Cardiac fibroblast (primary cell): ENCODE results near the gene RAD51D.

ENCODE experiments used
- DNase-seq, 2 donors: peaks; one replicate each; pipeline versions ENCODE4 v3.0.0 to v3.0.0-alpha.2; 2010; ENCODE audit warnings: low read depth in 2 of 2
- H3K4me3 ChIP-seq, 2 donors: replicated peaks in 1 of 2; 1 replicate in 1 of 2; 2 replicates in 1 of 2; pipeline ENCODE4 v1.5.1; 2011; ENCODE audit warnings: low read depth in 2 of 2, low read length in 2 of 2, mild to moderate bottlenecking in 2 of 2, moderate library complexity in 1 of 2
- CTCF ChIP-seq: IDR thresholded peaks from one replicate; pipeline ENCODE4 v1.5.1; 2011; ENCODE audit warnings: low read depth, mild to moderate bottlenecking, low read length, inconsistent platforms

RAD51D gene

DNA sequence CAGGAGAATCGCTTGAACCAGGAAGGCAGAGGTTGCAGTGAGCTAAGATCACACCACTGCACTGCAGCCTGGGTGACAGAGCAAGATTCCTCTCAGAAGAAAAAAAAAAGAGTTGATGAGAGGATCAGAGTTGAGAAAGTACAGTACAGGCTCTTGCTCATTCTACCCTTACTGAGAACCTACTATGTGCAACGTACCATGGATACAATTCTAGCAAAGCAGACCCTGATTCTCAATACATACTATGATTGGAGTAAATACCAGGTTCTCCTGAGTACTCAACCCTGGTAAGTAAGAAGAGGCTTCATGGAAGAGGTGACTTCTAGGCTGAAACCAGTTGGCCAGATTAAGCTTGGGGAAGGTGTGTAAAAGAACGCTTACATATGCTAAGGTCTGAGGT lies 57.4 kb downstream of the RAD51D start:
- no peak for DNase-seq
- TF ChIP-seq CTCF: no peak

GRCh38 chr17:35057332-35057915 lies 62.2 kb downstream of the RAD51D start:
- H3K4me3 ChIP-seq: no peak overlapping the region
- DNase-seq: no peak
- TF ChIP-seq CTCF: no peak

More for the DNA sequence above, 57.4 kb downstream of the RAD51D start:
- no peak overlapping the region for H3K4me3 ChIP-seq

GRCh38 chr17:35056013-35056412 lies 63.6 kb downstream of the RAD51D start:
- TF ChIP-seq CTCF: no peak
- no peak overlapping the region for H3K4me3 ChIP-seq
- no peak for DNase-seq

- TF ChIP-seq CTCF: no peak
- no peak for DNase-seq
- H3K4me3 ChIP-seq: no peak overlapping the region
Measured at GRCh38 chr17:35053204-35053603, 66.5 kb downstream of the RAD51D start.

DNA sequence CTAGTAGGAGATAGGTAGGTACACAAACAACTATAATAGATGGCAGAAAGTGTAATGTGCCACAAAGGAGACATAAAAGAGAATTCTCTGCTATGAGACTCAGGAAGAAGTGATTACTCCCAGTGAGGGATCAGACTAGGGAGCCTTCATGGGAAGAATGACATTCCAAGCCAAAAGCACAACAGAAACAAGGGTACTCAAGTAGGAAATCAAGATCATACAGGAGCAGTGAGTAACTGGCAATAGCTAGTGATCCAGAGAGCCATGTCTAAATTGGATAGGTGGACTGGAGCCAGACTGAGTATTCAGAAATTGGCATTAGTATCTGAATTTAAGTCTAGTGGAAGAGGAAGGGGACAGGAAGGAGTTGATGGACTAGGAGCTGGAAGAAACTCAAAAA lies 66.9 kb downstream of the RAD51D start:
- TF ChIP-seq CTCF: no peak
- H3K4me3 ChIP-seq: no peak overlapping the region
- no peak for DNase-seq

GRCh38 chr17:35052241-35052610 lies 67.4 kb downstream of the RAD51D start:
- peak in 1 of 2 donors; percentile 49 for DNase-seq
- H3K4me3 ChIP-seq: no peak overlapping the region
- no peak for TF ChIP-seq CTCF
